Upper lobe of left lung (tissue), 4 donors: ENCODE data around the gene PLEKHG2.

Experiments used
- EP300 ChIP-seq, 4 donors: sonication (generic); formaldehyde crosslinking; IDR thresholded peaks; one replicate each; pipeline ENCODE4 v1.5.1; 2017; ENCODE audit warnings: antibody characterized with exemption in 4 of 4, control low read depth in 2 of 4
- POLR2AphosphoS5 ChIP-seq, 2 donors: sonication (generic); formaldehyde crosslinking; IDR thresholded peaks; one replicate each; pipeline ENCODE4 v1.5.1; 2017; ENCODE audit warnings: antibody characterized with exemption in 2 of 2
- TF ChIP-seq, protein P1 (sequence below), 6 experiments: fragments of 450-650 bp in 4 of 6; fragments of 200-600 bp in 2 of 6; sonication (generic) in 2 of 6; IDR thresholded peaks; one replicate each; pipeline ENCODE4 v1.5.1; 2016 to 2019; ENCODE audit warnings: antibody characterized with exemption in 6 of 6

GRCh38 chr19:39415111-39416046 lies 2.9 kb downstream of the PLEKHG2 start:
- TF ChIP-seq EP300 (IDR thresholded peaks at IDR 0.05) (no peak), POLR2AphosphoS5 (IDR thresholded peaks at IDR 0.05) (no peak)
- TF ChIP-seq, protein P1, sequence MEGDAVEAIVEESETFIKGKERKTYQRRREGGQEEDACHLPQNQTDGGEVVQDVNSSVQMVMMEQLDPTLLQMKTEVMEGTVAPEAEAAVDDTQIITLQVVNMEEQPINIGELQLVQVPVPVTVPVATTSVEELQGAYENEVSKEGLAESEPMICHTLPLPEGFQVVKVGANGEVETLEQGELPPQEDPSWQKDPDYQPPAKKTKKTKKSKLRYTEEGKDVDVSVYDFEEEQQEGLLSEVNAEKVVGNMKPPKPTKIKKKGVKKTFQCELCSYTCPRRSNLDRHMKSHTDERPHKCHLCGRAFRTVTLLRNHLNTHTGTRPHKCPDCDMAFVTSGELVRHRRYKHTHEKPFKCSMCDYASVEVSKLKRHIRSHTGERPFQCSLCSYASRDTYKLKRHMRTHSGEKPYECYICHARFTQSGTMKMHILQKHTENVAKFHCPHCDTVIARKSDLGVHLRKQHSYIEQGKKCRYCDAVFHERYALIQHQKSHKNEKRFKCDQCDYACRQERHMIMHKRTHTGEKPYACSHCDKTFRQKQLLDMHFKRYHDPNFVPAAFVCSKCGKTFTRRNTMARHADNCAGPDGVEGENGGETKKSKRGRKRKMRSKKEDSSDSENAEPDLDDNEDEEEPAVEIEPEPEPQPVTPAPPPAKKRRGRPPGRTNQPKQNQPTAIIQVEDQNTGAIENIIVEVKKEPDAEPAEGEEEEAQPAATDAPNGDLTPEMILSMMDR (IDR thresholded peaks at IDR 0.05), result no peak
